Fibroblast of skin of right biceps (primary cell): ENCODE data around the gene UCKL1.
A peak's percentile ranks its signal among the peaks of the same experiment; 100 is the strongest.
"Not testable (repeated sequence)": the region's sequence is repeated elsewhere in the genome, so short reads cannot be mapped to it uniquely, and the experiment has no call there.

Source experiments
- DNase-seq: peaks from one replicate; pipeline ENCODE4 v3.0.0-alpha.2; 2013

UCKL1 gene

GRCh38 chr20:63972312-63973159 lies 16.3 kb upstream of the UCKL1 start:
- no peak for DNase-seq

DNA sequence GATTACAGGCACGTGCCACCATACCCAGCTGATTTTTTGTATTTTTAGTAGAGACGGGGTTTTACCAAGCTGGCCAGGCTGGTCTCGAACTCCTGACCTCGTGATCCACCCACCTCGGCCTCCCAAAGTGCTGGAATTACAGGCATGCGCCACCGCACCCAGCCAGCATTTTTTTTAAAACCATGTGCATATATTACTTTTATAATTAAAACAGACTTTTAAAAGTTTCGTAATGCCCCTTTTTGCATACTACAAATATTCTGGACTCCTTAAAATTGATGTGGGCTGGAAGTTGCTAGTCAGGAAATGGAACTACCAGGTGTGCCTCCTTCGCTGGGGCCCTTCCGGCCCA lies 15.7 kb upstream of the UCKL1 start:
- DNase-seq: not testable (repeated sequence)

DNA sequence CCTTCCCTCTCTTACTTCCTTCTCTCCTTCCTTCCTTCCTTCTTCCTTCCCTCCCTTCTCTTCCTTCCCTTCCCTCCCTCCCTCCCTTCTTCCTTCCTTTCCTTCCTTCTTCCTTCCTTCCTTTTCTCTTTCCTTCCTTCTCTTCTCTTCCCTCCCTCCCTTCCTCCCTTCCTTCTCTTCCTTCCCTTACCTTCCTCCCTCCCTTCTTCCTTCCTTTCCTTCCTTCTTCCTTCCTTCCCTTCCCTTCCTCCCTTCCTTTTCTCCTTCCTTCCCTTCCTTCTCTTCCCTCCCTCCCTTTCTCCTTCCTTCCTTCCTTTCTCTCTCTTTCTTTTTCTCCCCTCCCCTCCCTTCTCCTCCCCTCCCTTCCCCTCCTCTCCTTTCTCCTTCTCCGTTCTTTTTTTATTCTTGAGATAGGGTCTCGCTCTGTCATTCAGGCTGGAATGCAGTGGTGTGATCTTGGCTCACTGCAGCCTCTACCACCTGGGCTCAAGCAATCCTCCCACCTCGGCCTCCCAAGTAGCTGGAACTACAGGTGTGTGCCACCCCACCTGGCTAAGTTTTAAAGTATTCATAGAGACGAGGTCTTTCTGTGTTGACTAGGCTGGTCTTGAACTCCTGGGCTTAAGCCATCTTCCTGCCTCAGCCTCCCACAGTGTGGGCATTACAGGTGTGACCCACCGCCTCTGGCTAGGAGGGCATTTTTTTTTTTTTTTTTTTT lies 14.7 kb upstream of the UCKL1 start:
- DNase-seq: no peak

DNA sequence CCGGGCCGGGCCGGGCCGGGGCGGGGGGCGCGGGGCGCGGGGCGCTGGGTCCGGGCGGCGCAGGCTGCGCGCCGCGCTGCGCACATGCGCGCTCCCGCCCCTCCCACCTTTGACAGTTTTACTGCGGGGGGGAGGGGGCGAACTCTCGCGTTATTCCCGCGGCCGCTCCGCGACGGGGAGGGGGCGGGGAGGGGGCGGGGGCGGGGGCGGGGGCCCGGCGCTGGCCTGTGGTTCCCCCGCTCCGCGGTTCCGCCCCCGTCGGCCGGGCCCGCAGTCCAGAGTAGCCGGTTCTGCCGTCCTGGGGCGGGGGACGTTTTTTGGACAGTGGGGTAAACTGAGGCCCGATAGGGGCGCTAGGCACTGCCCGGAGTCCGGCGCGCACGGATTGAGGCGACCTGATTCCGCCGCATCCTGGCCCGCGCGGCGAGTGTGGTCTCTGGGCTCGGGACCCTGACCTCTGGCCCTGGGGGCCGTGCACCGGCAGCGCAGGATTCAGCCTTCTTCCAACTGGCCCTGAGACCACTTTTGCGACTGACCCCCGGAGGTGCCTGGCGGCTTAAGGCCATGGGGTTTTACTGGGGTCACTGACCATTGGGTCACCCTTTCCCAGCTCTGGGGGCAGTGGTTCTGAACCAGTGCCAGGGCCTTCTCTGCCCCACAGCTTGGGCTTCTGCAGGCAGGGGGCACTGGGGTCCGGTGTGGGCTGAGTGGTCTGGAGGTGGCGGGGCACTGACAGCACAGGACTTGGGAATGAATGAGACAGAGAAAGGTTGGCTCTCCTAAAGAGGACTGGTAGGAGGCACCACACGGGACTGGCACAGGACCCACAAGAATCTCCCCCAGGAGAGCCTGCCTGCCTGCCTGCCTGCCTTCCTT lies 13.9 kb upstream of the UCKL1 start, which contains the start of gene ZNF512B:
TSS of gene ZNF512B (minus strand) at position 93 of the 876 bp plus-strand sequence. CDS start 1,980 bp downstream, outside the sequence.
- DNase-seq: peak; percentile 78

DNA sequence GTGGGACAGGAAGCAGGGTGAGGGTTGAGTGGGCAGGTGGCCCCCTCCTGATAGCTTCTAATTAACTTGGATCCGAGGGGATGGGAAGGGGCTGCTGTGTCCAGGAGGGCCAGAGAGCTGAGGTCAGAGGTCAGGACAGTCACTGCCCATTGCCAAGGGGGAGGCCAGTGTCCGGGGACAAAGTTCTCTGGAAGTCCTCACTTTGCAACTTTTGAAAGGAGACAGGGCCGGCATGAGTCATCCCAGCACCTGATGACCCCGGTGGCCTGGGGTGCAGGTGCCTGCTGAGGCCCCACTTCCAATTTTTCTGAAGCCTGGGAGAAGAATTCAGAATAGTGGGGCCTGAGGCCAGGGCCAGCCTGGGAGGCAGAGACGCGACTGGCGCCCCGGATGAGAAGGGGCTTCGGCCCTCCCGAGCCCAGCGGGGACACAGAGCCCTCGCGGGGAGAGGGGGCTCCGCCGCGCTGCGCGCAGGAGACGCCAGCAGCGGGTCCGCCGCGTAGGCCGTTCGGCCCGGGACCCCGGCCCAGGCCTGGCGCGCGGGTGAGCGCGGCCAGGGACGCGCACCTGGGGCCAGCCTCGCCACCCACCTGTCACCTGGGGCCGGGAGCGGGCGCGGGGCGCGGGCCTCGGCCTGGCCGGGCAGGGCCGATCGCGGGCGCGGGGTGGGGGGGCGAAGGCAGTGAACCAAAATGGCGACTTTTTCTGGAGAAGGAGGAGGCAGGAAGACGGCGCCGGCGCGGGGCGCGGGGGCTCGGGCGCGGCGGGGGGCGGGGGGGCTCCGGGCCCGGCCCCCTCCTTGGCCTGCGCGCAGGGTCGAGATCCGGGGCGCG lies 12.9 kb upstream of the UCKL1 start:
- no peak for DNase-seq

GRCh38 chr20:63968136-63968927 lies 12.1 kb upstream of the UCKL1 start:
- DNase-seq: no peak

- DNase-seq: no peak
These were observed 11.3 kb upstream of the UCKL1 start for GRCh38 chr20:63967330-63968135.

DNA sequence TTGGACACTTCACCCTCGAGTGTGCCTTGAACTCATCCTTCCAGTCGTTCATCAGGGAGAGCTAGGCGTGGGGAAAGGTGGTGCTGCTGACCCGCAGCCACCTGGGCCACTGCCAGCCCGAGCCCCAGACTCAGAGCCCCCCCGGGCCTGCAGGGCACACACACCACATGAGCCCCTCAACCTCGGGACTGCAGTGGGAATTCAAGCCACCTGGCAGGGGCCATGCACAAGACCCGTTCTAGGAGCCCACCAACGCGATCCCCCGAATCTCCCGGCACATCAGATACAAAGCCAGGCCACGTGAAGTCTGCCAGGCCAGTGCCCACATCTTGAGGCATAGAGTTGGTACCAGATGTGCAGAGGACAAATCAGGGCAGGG lies 10.7 kb upstream of the UCKL1 start:
- DNase-seq: no peak

GRCh38 chr20:63966172-63966943 lies 10.1 kb upstream of the UCKL1 start:
- no peak for DNase-seq

- DNase-seq: no peak
These were observed 8.2 kb upstream of the UCKL1 start for GRCh38 chr20:63964412-63964811.

GRCh38 chr20:63963784-63964301 lies 7.6 kb upstream of the UCKL1 start:
- no peak for DNase-seq

GRCh38 chr20:63963348-63963741 lies 7.1 kb upstream of the UCKL1 start:
- no peak for DNase-seq

DNA sequence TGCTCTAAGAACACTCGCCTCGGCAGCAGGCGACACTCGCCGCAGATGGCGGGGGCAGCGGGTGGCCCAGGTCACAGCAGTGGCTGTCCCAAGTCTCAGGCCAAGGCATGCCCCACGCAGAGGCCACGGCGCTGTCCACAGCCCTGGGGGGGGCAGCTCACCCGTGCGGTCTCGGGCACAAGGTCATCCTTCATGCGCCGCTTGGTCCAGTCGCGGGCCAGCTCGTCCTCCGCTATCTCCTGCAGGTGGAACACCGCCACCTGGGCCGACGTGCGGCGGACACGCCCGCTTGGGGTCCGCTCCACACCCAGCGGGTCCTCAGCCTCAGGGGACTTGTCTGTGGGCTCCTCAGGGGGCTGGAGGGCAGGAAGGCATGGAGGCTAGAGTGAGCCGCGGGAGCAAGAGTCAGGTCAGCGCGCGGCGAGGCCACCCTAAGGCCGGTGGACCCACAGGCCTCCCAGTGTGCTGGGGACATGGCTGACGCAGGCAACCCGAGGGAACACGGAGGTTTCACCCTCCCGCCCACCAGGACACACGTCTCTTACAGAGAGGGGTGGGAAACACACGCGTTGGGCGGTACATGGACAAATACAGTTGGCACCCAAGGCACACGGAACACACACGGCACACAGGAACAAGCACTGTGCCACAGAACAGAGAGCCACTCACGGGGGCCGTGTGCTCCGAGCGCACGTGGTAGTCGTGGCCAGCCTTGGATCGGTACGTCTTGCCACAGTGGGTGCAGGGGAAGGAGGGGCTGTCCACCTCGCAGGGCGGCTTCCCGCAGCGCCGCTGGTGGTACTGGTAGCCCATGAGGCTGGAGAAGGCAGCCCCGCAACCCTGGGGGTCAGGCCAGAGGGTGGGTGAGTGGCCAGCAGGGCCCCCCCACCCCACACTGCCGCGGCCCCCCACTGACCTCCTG lies 6.5 kb upstream of the UCKL1 start:
- DNase-seq: no peak

DNA sequence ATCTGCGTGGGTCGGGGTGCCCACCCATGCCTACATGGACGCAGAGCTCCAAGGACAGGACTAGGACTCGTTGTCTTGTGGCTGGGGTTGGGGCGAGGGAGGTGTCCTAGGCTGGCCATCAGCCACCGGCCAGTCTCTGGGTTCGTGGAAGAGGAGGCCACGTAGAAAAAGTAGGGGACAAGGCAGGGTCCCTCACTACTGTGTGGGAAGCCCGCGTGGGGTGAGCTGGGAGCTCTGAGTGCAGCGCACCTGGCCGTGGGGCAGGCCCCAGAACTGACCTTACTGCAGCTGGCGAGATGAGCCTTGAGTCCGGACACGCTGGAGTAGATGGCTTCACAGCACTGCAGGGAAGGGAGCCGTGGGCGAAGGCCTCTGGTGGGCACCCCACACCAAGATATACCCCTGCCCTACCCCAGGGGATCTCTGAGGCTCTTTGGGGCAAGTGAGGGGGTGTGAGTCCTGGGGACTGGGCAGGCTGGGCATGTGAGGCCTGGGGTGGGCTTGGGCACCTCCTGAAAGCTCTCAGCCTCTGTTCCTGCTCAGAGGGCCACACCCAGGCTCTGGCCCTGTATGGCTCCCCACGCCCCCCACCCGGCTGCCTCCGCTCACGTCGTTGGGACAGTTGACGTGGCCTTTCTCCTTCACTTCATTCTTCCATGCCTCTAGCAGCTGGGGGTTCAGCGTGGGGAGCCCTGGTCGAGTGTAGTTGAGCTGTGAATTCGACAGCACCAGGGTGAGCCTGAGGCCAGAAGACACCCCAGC lies 5.6 kb upstream of the UCKL1 start:
- no peak for DNase-seq

GRCh38 chr20:63960654-63961621 lies 4.7 kb upstream of the UCKL1 start:
- DNase-seq: not testable (repeated sequence)

- DNase-seq: no peak
These were observed 3.5 kb upstream of the UCKL1 start for GRCh38 chr20:63959699-63960075.
